H9 (cell line): ENCODE data around the gene PEX14. TPM values are rescaled to one million over a fixed set of nuclear protein-coding genes. Genes with fewer than 3 reads are reported as not detected.

Experiments used
- DNase-seq: peaks from one replicate; pipeline ENCODE4 v3.0.0-alpha.2; 2017
- H2AFZ ChIP-seq: one replicate; pipeline ENCODE4 v1.6.1; 2013; ENCODE audit warnings: mild to moderate bottlenecking, low read length, control low read depth, moderate library complexity
- H2AK5ac ChIP-seq: 2 replicates; pipeline ENCODE4 v1.6.1; 2013; ENCODE audit warnings: low read length, control low read depth, mixed read lengths; ENCODE audit not compliant: insufficient read length
- H2BK120ac ChIP-seq: one replicate; pipeline ENCODE4 v1.6.1; 2013; ENCODE audit warnings: low read depth, mild to moderate bottlenecking, low read length, control low read depth, inconsistent platforms; ENCODE audit not compliant: poor library complexity, severe bottlenecking
- H2BK12ac ChIP-seq: 2 replicates; pipeline ENCODE4 v1.6.1; 2013; ENCODE audit warnings: low read length, control low read depth, mixed read lengths, low read depth; ENCODE audit not compliant: insufficient read length
- H2BK15ac ChIP-seq: 2 replicates; pipeline ENCODE4 v1.6.1; 2013; ENCODE audit warnings: low read depth, low read length, control low read depth
- H2BK20ac ChIP-seq: one replicate; pipeline ENCODE4 v1.6.1; 2013; ENCODE audit warnings: low read depth, mild to moderate bottlenecking, low read length, control low read depth, inconsistent platforms; ENCODE audit not compliant: poor library complexity, severe bottlenecking
- H2BK5ac ChIP-seq: 2 replicates; pipeline ENCODE4 v1.6.1; 2013; ENCODE audit warnings: low read length, control low read depth, mixed read lengths; ENCODE audit not compliant: insufficient read length
- H3K14ac ChIP-seq: 2 replicates; pipeline ENCODE4 v1.6.1; 2013; ENCODE audit warnings: low read length, control low read depth; ENCODE audit not compliant: insufficient read depth
- H3K18ac ChIP-seq: 2 replicates; pipeline ENCODE4 v1.6.1; 2013; ENCODE audit warnings: low read depth, mild to moderate bottlenecking, mixed read lengths, low read length, control low read depth; ENCODE audit not compliant: insufficient read length
- H3K23ac ChIP-seq: 2 replicates; pipeline ENCODE4 v1.6.1; 2013; ENCODE audit warnings: low read length, control low read depth, mixed read lengths, low read depth; ENCODE audit not compliant: insufficient read length
- H3K23me2 ChIP-seq: 2 replicates; pipeline ENCODE4 v1.6.1; 2013; ENCODE audit warnings: low read depth, mild to moderate bottlenecking, mixed read lengths, low read length, control low read depth; ENCODE audit not compliant: insufficient read length, poor library complexity, severe bottlenecking
- H3K27ac ChIP-seq: 2 replicates; pipeline ENCODE4 v1.5.1; 2013; ENCODE audit warnings: low read length, control low read depth, mixed read lengths, low read depth; ENCODE audit not compliant: insufficient read length
- H3K27me3 ChIP-seq: 2 replicates; pipeline ENCODE4 v1.6.1; 2013; ENCODE audit warnings: low read length, control low read depth, inconsistent platforms; ENCODE audit not compliant: insufficient read depth
- H3K4ac ChIP-seq: 2 replicates; pipeline ENCODE4 v1.6.1; 2013; ENCODE audit warnings: low read depth, mild to moderate bottlenecking, control low read depth, inconsistent platforms, low read length, moderate library complexity
- H3K4me1 ChIP-seq: 2 replicates; pipeline ENCODE4 v1.6.1; 2013; ENCODE audit warnings: low read length, control low read depth, inconsistent platforms; ENCODE audit not compliant: insufficient read depth
- H3K4me2 ChIP-seq: 2 replicates; pipeline ENCODE4 v1.6.1; 2013; ENCODE audit warnings: low read length, control low read depth, mixed read lengths; ENCODE audit not compliant: insufficient read length, insufficient read depth
- H3K56ac ChIP-seq: 2 replicates; pipeline ENCODE4 v1.6.1; 2013; ENCODE audit warnings: low read depth, mild to moderate bottlenecking, mixed read lengths, low read length, control low read depth; ENCODE audit not compliant: insufficient read length
- H3K79me1 ChIP-seq: 2 replicates; pipeline ENCODE4 v1.6.1; 2013; ENCODE audit warnings: low read depth, mild to moderate bottlenecking, moderate library complexity, low read length, control low read depth, inconsistent platforms; ENCODE audit not compliant: insufficient read depth, poor library complexity, severe bottlenecking
- H3K79me2 ChIP-seq: 2 replicates; pipeline ENCODE4 v1.6.1; 2013; ENCODE audit warnings: low read length, control low read depth, inconsistent platforms; ENCODE audit not compliant: insufficient read depth
- H3K9ac ChIP-seq: 2 replicates; pipeline ENCODE4 v1.6.1; 2013; ENCODE audit warnings: low read length, control low read depth, mixed read lengths; ENCODE audit not compliant: insufficient read length; ENCODE audit errors: extremely low read depth
- H3K9me3 ChIP-seq: one replicate; pipeline ENCODE4 v1.6.1; 2013; ENCODE audit warnings: low read depth, low read length, inconsistent platforms; ENCODE audit not compliant: control insufficient read depth
- H3T11ph ChIP-seq: one replicate; pipeline ENCODE4 v1.6.1; 2013; ENCODE audit warnings: mild to moderate bottlenecking, low read length, control low read depth, inconsistent platforms
- H4K20me1 ChIP-seq: one replicate; pipeline ENCODE4 v1.6.1; 2013; ENCODE audit not compliant: control insufficient read depth, insufficient read length, insufficient read depth
- H4K5ac ChIP-seq: 2 replicates; pipeline ENCODE4 v1.6.1; 2013; ENCODE audit warnings: low read depth, mild to moderate bottlenecking, mixed read lengths, low read length, control low read depth; ENCODE audit not compliant: insufficient read length
- H4K8ac ChIP-seq: replicated peaks from 2 replicates; pipeline ENCODE4 v1.6.1; 2013; ENCODE audit warnings: low read length, control low read depth, mixed read lengths, low read depth; ENCODE audit not compliant: insufficient read length
- H4K91ac ChIP-seq: 2 replicates; pipeline ENCODE4 v1.6.1; 2013; ENCODE audit warnings: low read depth, mild to moderate bottlenecking, moderate library complexity, mixed read lengths, low read length, control low read depth; ENCODE audit not compliant: insufficient read length
- H3K27ac Mint-ChIP-seq, 3 experiments: 2 replicates in 2 of 3; 3 replicates in 1 of 3; pipeline ENCODE4 v1.8.0; 2020 to 2021; ENCODE audit warnings: mixed read lengths in 3 of 3, mild to moderate bottlenecking in 1 of 3, moderate library complexity in 1 of 3
- H3K27me3 Mint-ChIP-seq: 2 replicates; pipeline ENCODE4 v1.8.0; 2021; ENCODE audit warnings: low read depth, mild to moderate bottlenecking, moderate library complexity, mixed read lengths
- H3K36me3 Mint-ChIP-seq, 3 experiments: 2 replicates in 2 of 3; 3 replicates in 1 of 3; pipeline ENCODE4 v1.8.0; 2020 to 2021; ENCODE audit warnings: low read depth in 3 of 3, mixed read lengths in 3 of 3; ENCODE audit not compliant: insufficient read depth in 1 of 3
- H3K4me1 Mint-ChIP-seq, 2 experiments: 2 replicates each; pipeline ENCODE4 v1.8.0; 2020; ENCODE audit warnings: mixed read lengths in 2 of 2
- H3K4me3 Mint-ChIP-seq, 2 experiments: 2 replicates in 1 of 2; 3 replicates in 1 of 2; pipeline ENCODE4 v1.8.0; 2020 to 2021; ENCODE audit warnings: mild to moderate bottlenecking in 2 of 2, mixed read lengths in 2 of 2, moderate library complexity in 1 of 2
- H3K9me3 Mint-ChIP-seq, 2 experiments: 2 replicates in 1 of 2; 3 replicates in 1 of 2; pipeline ENCODE4 v1.8.0; 2020; ENCODE audit warnings: mild to moderate bottlenecking in 2 of 2, mixed read lengths in 2 of 2, moderate library complexity in 1 of 2
- WGBS: extraction: QIAGEN DNeasy Blood & Tissue Kit; methylation state at CpG from one replicate; pipeline ENCODE4 v1.1.7; 2013; ENCODE audit warnings: missing lambda C conversion rate, low lambda C conversion rate, mixed read lengths; ENCODE audit not compliant: insufficient read length; ENCODE audit errors: extremely low coverage; 5-methylcytosine and 5-hydroxymethylcytosine counted together
- total RNA-seq: library from RNA; stranded (reverse); gene quantifications from 2 replicates; pipeline ENCODE4 v1.2.1, GENCODE V29; 2021
- TF ChIP-seq, protein P1 (sequence below): fragments of 200-600 bp; sonication (generic); conservative IDR thresholded peaks from 3 replicates; pipeline ENCODE4 v1.8.0; 2021; ENCODE audit warnings: antibody characterized with exemption, mild to moderate bottlenecking

The PEX14 gene
- total RNA-seq, 1 experiment from 2014 or later: 23.9 TPM

DNA sequence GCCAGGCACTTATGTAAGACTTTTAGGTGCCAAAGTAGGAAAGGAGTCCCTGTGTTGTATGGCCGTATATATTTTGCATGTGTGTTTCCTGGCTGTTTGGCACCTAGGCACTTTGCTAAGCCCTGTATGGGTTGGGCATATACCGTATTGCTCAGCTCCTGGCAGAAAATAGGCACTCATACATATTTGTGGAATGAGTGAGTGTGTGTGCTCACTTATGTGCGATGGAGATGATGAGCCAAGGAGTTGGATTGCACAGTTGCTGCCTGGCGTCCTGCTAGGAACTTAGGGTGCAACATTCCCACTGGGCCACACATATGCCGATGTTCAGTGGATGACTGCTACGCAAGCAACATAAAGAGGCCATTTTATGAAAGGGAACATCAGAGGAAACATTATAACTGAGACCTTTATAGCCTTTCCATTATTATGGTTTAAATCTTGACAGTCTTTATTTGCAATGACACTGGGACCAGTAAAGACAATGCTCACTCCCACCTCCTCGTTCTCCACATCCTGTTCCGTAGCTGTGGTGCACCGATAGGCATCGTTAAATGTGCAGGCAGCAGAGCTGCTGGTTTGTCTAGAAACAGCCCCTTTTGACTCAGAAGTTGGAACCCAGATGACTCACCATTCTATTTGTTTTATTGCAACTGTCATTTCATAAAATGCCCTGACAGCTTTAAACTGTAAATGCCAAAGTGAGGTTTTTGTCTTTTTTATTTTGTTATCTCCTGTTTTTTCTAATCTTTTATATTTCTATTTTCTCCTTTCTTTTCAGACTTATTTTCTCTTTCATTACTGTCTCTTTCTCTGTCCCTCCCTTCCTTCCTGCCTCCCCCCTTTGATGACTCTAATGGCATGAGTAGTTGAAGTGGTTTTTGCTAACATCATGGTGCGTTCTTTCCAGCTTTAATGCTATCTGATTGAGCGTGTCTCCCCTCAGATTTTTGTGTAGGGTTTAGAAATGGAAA, 36.1 kb downstream of the PEX14 start:
- Mint-ChIP-seq H3K4me3 (no peak overlapping the region), H3K27me3 (no peaks in the 10 kb centered on the region)
- no peak overlapping the region for H3K9ac ChIP-seq

More for the DNA sequence above, 36.1 kb downstream of the PEX14 start:
- Histone ChIP-seq H2BK15ac (no peak overlapping the region), H2BK5ac (no peak overlapping the region), H3K23me2 (no peaks in the 10 kb centered on the region), H3K56ac (no peak overlapping the region), H4K8ac (no peak overlapping the region), H3K9me3 (no peaks in the 10 kb centered on the region), H3K4ac (no peak overlapping the region), H2AK5ac (no peak overlapping the region), H2BK20ac (no peak overlapping the region), H3K27me3 (no peaks in the 10 kb centered on the region), H3K27ac (no peak overlapping the region), H3K18ac (no peak overlapping the region), H3K23ac (no peak overlapping the region), H4K20me1 (no peaks in the 10 kb centered on the region), H3K79me1 (peaks cover 7% of the 10 kb centered on the region), H2AFZ (no peak overlapping the region), H4K91ac (no peak overlapping the region), H4K5ac (no peak overlapping the region), H2BK120ac (no peak overlapping the region), H2BK12ac (no peak overlapping the region), H3T11ph (no peak overlapping the region), H3K79me2 (peaks cover 7% of the 10 kb centered on the region; the same call in 1 of the 2 replicates), H3K14ac (no peak overlapping the region), H3K4me2 (no peak overlapping the region), H3K4me1 (peaks cover 4% of the 10 kb centered on the region; the same call in 1 of the 2 replicates)
- H3K9me3 Mint-ChIP-seq: no peaks in the 10 kb centered on the region
- H3K36me3 Mint-ChIP-seq: no peaks in the 10 kb centered on the region
- peak overlapping the region in 2 of 3 experiments; percentile 44 to 76; a peak in 3 of 7 replicates for H3K27ac Mint-ChIP-seq
- TF ChIP-seq, protein P1, sequence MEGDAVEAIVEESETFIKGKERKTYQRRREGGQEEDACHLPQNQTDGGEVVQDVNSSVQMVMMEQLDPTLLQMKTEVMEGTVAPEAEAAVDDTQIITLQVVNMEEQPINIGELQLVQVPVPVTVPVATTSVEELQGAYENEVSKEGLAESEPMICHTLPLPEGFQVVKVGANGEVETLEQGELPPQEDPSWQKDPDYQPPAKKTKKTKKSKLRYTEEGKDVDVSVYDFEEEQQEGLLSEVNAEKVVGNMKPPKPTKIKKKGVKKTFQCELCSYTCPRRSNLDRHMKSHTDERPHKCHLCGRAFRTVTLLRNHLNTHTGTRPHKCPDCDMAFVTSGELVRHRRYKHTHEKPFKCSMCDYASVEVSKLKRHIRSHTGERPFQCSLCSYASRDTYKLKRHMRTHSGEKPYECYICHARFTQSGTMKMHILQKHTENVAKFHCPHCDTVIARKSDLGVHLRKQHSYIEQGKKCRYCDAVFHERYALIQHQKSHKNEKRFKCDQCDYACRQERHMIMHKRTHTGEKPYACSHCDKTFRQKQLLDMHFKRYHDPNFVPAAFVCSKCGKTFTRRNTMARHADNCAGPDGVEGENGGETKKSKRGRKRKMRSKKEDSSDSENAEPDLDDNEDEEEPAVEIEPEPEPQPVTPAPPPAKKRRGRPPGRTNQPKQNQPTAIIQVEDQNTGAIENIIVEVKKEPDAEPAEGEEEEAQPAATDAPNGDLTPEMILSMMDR: no peak
- peaks cover 34 to 43% of the 10 kb centered on the region in 2 experiments for H3K4me1 Mint-ChIP-seq
- no CpG with 5 or more reads among the region's 12 CpGs for WGBS
- no peak for DNase-seq
